Measurements from ENCODE around the gene ATP6V1B1. TPM values are rescaled to one million over a fixed set of nuclear protein-coding genes. Genes with fewer than 3 reads are reported as not detected.

Gene ATP6V1B1
- total and polyA plus RNA-seq, 2 experiments from 2014 or later: not detected

DNA sequence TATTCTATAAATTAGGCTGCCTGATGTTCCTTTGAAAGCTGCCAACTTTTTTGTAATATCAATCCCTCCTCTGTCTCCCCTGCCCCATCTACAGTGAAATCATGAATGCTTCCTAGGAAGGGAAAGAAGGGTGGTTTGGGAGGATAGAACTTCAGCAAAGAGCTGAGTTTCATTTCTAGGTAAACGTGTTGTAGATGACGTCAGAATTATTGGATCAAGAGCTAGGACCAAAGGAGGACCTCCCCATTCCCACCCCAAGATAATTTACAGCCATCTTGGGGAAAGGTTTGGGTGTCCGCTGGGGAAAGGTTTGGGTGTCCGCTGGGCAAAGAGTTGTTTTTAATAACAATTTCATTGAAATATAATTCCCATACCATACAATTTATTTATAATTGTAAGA, 31.5 kb downstream of the ATP6V1B1 start (continued):
- TF ChIP-seq, protein P1, sequence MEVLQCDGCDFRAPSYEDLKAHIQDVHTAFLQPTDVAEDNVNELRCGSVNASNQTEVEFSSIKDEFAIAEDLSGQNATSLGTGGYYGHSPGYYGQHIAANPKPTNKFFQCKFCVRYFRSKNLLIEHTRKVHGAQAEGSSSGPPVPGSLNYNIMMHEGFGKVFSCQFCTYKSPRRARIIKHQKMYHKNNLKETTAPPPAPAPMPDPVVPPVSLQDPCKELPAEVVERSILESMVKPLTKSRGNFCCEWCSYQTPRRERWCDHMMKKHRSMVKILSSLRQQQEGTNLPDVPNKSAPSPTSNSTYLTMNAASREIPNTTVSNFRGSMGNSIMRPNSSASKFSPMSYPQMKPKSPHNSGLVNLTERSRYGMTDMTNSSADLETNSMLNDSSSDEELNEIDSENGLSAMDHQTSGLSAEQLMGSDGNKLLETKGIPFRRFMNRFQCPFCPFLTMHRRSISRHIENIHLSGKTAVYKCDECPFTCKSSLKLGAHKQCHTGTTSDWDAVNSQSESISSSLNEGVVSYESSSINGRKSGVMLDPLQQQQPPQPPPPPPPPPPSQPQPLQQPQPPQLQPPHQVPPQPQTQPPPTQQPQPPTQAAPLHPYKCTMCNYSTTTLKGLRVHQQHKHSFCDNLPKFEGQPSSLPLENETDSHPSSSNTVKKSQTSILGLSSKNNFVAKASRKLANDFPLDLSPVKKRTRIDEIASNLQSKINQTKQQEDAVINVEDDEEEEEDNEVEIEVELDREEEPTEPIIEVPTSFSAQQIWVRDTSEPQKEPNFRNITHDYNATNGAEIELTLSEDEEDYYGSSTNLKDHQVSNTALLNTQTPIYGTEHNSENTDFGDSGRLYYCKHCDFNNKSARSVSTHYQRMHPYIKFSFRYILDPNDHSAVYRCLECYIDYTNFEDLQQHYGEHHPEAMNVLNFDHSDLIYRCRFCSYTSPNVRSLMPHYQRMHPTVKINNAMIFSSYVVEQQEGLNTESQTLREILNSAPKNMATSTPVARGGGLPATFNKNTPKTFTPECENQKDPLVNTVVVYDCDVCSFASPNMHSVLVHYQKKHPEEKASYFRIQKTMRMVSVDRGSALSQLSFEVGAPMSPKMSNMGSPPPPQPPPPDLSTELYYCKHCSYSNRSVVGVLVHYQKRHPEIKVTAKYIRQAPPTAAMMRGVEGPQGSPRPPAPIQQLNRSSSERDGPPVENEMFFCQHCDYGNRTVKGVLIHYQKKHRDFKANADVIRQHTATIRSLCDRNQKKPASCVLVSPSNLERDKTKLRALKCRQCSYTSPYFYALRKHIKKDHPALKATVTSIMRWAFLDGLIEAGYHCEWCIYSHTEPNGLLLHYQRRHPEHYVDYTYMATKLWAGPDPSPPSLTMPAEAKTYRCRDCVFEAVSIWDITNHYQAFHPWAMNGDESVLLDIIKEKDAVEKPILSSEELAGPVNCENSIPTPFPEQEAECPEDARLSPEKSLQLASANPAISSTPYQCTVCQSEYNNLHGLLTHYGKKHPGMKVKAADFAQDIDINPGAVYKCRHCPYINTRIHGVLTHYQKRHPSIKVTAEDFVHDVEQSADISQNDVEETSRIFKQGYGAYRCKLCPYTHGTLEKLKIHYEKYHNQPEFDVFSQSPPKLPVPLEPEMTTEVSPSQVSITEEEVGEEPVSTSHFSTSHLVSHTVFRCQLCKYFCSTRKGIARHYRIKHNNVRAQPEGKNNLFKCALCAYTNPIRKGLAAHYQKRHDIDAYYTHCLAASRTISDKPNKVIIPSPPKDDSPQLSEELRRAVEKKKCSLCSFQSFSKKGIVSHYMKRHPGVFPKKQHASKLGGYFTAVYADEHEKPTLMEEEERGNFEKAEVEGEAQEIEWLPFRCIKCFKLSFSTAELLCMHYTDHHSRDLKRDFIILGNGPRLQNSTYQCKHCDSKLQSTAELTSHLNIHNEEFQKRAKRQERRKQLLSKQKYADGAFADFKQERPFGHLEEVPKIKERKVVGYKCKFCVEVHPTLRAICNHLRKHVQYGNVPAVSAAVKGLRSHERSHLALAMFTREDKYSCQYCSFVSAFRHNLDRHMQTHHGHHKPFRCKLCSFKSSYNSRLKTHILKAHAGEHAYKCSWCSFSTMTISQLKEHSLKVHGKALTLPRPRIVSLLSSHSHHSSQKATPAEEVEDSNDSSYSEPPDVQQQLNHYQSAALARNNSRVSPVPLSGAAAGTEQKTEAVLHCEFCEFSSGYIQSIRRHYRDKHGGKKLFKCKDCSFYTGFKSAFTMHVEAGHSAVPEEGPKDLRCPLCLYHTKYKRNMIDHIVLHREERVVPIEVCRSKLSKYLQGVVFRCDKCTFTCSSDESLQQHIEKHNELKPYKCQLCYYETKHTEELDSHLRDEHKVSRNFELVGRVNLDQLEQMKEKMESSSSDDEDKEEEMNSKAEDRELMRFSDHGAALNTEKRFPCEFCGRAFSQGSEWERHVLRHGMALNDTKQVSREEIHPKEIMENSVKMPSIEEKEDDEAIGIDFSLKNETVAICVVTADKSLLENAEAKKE (CRISPR knock-in tag; IDR thresholded peaks at IDR 0.05): no peak
- TF ChIP-seq JUNB (IDR thresholded peaks at IDR 0.05; ENCODE audit: unreplicated experiment): no peak
- no peak for TF ChIP-seq ZNF114 (CRISPR knock-in tag; IDR thresholded peaks at IDR 0.05)
- no peak for TF ChIP-seq ZNF331 (CRISPR knock-in tag; IDR thresholded peaks at IDR 0.05; ENCODE audit: low read depth)

DNA sequence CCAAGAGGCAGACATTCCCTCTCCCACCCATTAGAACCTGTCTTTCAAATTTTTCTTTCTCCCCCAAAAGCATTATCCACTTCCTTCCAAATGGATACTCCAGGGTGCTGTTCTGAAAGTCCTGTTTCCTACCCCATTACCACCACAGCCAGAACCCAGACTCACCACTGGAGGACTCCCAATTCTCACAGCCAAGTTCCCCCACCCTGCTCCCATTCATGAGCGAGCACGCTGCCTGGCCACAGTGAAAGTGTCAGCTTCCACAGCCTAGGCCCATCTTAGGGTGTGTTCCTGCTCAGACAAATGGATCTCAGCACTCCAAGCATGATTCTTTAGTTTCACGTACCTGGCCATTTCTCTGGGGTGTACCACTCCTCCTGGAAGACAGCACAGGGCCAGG, 38.9 kb downstream of the ATP6V1B1 start:
- no peak overlapping the region for H2AFZ ChIP-seq
- no peak overlapping the region for H3K27ac ChIP-seq (ENCODE audit: low read depth)
- Mint-ChIP-seq H3K27me3 (ENCODE audit: insufficient read depth, low read depth, poor library complexity) (peaks cover 24% of the 10 kb centered on the region), H3K4me1 (peaks cover 14% of the 10 kb centered on the region), H3K4me3 (no peak overlapping the region), H3K36me3 (ENCODE audit: low read depth) (no peaks in the 10 kb centered on the region), H3K27ac (no peak overlapping the region), H3K9me3 (no peaks in the 10 kb centered on the region)
- no peak for DNase-seq (ENCODE audit: low spot score)
- peaks cover 28% of the 10 kb centered on the region for H3K27me3 ChIP-seq (ENCODE audit: insufficient read depth)
- no peaks in the 10 kb centered on the region for H4K20me1 ChIP-seq (replicated peaks; ENCODE audit: insufficient read depth)
- no peak overlapping the region for H3K4me2 ChIP-seq
- H3K9me2 ChIP-seq (ENCODE audit: insufficient read depth): no peaks in the 10 kb centered on the region
- no peaks in the 10 kb centered on the region for H3K79me2 ChIP-seq (replicated peaks; ENCODE audit: insufficient read depth)
- H3K36me3 ChIP-seq (ENCODE audit: insufficient read depth): no peaks in the 10 kb centered on the region
- no peak for ATAC-seq
- H3K4me3 ChIP-seq: no peak overlapping the region
- H3K4me1 ChIP-seq (ENCODE audit: insufficient read depth): peaks cover 9% of the 10 kb centered on the region; the same call in 1 of the 2 replicates
- no peaks in the 10 kb centered on the region for H3F3A ChIP-seq (replicated peaks; ENCODE audit: low read depth)
- TF ChIP-seq, protein P1 (CRISPR knock-in tag; IDR thresholded peaks at IDR 0.05): no peak
- TF ChIP-seq EZH2 (IDR thresholded peaks at IDR 0.05; ENCODE audit: low read depth, unreplicated experiment): no peak
- no peak for TF ChIP-seq ZNF331 (CRISPR knock-in tag; IDR thresholded peaks at IDR 0.05; ENCODE audit: low read depth)
- TF ChIP-seq, protein P2, sequence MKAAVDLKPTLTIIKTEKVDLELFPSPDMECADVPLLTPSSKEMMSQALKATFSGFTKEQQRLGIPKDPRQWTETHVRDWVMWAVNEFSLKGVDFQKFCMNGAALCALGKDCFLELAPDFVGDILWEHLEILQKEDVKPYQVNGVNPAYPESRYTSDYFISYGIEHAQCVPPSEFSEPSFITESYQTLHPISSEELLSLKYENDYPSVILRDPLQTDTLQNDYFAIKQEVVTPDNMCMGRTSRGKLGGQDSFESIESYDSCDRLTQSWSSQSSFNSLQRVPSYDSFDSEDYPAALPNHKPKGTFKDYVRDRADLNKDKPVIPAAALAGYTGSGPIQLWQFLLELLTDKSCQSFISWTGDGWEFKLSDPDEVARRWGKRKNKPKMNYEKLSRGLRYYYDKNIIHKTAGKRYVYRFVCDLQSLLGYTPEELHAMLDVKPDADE (IDR thresholded peaks at IDR 0.05): no peak
- TF ChIP-seq NANOG (IDR thresholded peaks at IDR 0.05; ENCODE audit: borderline replicate concordance): no peak
- TF ChIP-seq EZH2phosphoT487 (IDR thresholded peaks at IDR 0.05; ENCODE audit: unreplicated experiment): no peak
- no peak for TF ChIP-seq ZNF114 (CRISPR knock-in tag; IDR thresholded peaks at IDR 0.05)
